ENCODE data around the gene ZNF132.

The ZNF132 gene

DNA sequence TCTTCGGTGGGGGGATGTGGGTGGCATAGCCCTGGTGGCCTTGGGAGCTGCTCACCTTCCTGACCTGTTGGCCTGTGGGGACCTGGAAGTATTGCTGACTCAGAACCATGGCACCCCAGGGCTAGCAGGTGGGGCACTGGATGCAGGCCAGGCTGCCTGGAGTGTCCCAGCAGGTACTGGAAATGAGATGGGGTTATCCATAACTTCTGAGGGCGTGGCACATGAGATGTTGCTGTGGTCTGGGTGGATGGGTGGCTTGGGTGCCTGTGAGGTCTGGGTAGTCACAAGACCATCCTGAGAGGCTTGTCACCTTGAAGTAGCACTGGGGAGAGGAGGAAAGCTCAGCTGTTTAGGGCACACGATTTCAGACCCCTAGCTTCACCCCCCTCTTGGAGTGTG lies 45.1 kb downstream of the ZNF132 start:
- TF ChIP-seq, protein P1, sequence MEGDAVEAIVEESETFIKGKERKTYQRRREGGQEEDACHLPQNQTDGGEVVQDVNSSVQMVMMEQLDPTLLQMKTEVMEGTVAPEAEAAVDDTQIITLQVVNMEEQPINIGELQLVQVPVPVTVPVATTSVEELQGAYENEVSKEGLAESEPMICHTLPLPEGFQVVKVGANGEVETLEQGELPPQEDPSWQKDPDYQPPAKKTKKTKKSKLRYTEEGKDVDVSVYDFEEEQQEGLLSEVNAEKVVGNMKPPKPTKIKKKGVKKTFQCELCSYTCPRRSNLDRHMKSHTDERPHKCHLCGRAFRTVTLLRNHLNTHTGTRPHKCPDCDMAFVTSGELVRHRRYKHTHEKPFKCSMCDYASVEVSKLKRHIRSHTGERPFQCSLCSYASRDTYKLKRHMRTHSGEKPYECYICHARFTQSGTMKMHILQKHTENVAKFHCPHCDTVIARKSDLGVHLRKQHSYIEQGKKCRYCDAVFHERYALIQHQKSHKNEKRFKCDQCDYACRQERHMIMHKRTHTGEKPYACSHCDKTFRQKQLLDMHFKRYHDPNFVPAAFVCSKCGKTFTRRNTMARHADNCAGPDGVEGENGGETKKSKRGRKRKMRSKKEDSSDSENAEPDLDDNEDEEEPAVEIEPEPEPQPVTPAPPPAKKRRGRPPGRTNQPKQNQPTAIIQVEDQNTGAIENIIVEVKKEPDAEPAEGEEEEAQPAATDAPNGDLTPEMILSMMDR (IDR thresholded peaks at IDR 0.05; ENCODE audit: control insufficient read depth, insufficient read depth, low read depth, low read length, missing control alignments), result no peak
- no peak for DNase-seq (ENCODE audit: low read depth)
- H3K4me3 ChIP-seq (ENCODE audit: control insufficient read depth, low read depth, low read length), result no peak overlapping the region

DNA sequence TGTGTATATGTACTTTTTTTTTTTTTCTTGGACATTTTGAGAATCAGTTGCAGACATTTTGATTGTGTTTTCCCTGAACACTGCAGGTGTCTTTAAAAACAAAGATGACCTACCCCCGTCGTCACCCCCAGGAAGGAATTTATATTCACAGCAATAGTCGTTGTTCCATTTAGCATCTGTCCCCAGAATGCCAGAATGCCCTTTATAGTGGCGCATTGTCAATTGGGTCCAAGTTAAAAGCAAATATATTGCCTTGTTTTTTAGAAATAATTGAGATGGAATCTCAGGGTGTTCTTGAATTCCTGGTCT lies 46.3 kb downstream of the ZNF132 start:
- no peak overlapping the region for H3K4me3 ChIP-seq (ENCODE audit: control insufficient read depth, low read depth, low read length)
- TF ChIP-seq, protein P1 (IDR thresholded peaks at IDR 0.05; ENCODE audit: control insufficient read depth, insufficient read depth, low read depth, low read length, missing control alignments), result no peak
- DNase-seq (ENCODE audit: low read depth), result no peak

DNA sequence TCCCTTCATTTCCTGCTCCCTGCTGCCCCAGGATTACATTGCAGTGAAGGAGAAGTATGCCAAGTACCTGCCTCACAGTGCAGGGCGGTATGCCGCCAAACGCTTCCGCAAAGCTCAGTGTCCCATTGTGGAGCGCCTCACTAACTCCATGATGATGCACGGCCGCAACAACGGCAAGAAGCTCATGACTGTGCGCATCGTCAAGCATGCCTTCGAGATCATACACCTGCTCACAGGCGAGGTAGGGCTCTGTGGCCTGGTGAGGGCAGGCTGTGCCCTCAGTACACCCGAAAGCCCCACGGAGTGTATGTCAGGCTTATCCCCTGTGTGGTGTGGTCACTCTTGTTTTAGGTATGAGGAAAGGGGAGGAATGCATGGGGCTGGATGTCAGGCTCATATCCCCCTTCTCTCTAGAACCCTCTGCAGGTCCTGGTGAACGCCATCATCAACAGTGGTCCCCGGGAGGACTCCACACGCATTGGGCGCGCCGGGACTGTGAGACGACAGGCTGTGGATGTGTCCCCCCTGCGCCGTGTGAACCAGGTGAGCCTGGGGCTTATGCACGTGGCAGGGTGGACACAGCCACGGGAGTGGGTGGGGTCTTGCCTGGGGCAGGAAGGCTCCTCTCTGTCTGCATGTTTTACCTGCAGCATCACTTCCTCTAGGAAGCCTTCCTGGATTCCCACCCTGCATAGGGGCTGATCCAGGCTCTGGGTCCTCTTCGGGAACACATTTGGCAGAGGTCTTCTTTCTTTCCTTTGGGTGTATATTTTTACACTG lies 46.8 kb downstream of the ZNF132 start:
- H3K4me3 ChIP-seq (ENCODE audit: control insufficient read depth, low read depth, low read length), result no peak overlapping the region
- DNase-seq (ENCODE audit: low read depth), result no peak
- TF ChIP-seq, protein P1 (IDR thresholded peaks at IDR 0.05; ENCODE audit: control insufficient read depth, insufficient read depth, low read depth, low read length, missing control alignments), result no peak

DNA sequence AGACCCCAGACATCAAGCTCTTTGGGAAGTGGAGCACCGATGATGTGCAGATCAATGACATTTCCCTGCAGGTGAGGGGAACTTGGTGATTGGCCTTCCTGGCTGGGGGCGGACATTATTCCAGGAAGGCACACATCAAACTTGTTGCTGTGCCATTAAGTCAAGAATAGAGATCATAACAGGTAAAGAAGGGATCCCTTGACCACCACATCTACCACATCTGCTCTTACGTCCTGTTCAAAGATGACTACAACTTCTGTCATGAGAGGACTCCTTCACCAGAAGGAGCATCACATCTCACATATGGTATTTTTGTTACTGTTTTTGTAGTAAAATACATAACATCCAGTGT lies 51.8 kb downstream of the ZNF132 start:
- no peak for DNase-seq (ENCODE audit: low read depth)
- TF ChIP-seq, protein P1 (IDR thresholded peaks at IDR 0.05; ENCODE audit: control insufficient read depth, insufficient read depth, low read depth, low read length, missing control alignments), result no peak
- peak overlapping the region; percentile 89 for H3K4me3 ChIP-seq (ENCODE audit: control insufficient read depth, low read depth, low read length)

DNA sequence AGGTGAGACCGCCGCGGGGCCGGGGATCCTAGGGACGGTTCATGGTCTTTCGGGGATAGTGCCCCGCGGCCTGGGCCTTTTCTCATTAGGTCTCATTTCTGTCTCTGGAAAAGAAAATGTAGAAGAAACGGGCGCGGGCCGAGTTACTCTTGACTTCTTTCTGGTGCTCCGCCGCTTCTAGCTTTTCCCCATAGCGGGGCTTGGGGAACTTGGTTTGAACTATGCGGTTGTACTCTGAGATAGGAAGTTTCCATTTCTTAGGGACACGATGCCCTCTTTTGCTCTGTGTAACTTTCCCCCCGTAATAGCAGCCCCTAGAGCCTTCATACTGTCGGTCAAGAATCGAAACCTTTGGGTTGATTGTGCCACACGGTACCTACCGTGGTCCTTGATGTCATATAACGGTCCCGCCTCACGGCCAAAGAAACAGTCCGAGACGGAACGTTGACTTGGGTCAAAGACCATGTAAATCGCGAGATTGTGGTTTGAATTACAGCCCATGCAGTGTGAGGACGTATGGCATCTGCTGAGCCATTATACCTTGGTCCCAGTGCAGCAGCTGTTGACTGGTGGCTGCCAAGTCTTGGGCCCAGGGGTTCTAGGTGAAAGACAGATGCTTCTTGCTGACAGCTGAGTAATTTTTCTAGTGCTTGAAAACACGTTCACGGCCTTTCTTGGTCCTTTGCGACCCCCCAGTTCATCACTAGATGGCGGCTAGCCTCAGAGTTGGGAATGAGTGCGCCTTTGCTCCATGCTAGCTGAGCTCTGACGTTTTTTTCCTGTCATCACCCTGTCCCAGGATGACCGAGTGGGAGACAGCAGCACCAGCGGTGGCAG lies 52.4 kb downstream of the ZNF132 start:
- no peak for DNase-seq (ENCODE audit: low read depth)
- TF ChIP-seq, protein P1 (IDR thresholded peaks at IDR 0.05; ENCODE audit: control insufficient read depth, insufficient read depth, low read depth, low read length, missing control alignments), result peak; percentile 9
- peak overlapping the region; percentile 89 for H3K4me3 ChIP-seq (ENCODE audit: control insufficient read depth, low read depth, low read length)

DNA sequence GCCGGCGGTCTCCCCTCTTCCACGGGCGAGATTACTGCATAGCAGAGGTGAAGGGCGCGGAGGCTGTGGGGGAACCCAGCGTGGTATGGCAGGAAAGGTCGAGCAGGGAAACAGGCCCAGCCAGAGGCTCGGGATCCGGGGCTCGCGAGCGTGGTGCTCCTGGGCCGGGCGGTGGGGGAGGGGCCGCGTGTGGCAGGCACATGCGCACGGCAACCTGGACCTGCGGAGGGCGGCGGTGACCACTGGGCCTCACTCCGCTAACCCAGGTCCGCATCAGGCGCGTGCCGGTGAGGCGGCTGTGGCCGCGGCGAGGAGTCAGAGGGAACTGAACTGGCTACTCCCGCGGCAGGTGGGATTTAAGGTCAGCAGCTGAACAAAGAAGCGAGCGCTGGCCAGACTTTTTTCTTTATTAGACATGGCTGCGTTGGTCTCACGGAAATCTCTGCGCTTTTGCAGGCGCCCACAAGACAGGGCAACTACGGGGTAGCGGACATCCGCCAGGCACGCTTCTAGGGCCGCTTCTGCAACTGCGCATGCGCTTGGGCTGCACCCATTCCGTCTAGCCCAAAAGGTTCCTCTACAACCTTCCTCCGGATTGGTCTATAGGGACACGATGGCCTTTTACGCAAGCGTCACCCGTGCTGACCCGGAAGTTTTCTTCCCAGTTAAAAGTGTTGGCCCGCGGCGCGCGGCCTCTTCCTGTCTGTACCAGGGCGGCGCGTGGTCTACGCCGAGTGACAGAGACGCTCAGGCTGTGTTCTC lies 53.2 kb downstream of the ZNF132 start, which contains the start of gene RPS5:
TSS of gene RPS5 (plus strand) at position 694 of the 762 bp plus-strand sequence. CDS start 869 bp downstream, outside the sequence.
- TF ChIP-seq, protein P1 (IDR thresholded peaks at IDR 0.05; ENCODE audit: control insufficient read depth, insufficient read depth, low read depth, low read length, missing control alignments), result no peak
- peak; percentile 98 for DNase-seq (ENCODE audit: low read depth)

More for the DNA sequence above, 53.2 kb downstream of the ZNF132 start, which contains the start of gene RPS5:
- peak within 1 kb of the TSS; percentile 89 for H3K4me3 ChIP-seq (ENCODE audit: control insufficient read depth, low read depth, low read length)
